ENCODE data around the gene CNNM3.

GRCh38 chr2:96772903-96773671 lies 43.0 kb upstream of the CNNM3 start:
- TF ChIP-seq, protein P1, sequence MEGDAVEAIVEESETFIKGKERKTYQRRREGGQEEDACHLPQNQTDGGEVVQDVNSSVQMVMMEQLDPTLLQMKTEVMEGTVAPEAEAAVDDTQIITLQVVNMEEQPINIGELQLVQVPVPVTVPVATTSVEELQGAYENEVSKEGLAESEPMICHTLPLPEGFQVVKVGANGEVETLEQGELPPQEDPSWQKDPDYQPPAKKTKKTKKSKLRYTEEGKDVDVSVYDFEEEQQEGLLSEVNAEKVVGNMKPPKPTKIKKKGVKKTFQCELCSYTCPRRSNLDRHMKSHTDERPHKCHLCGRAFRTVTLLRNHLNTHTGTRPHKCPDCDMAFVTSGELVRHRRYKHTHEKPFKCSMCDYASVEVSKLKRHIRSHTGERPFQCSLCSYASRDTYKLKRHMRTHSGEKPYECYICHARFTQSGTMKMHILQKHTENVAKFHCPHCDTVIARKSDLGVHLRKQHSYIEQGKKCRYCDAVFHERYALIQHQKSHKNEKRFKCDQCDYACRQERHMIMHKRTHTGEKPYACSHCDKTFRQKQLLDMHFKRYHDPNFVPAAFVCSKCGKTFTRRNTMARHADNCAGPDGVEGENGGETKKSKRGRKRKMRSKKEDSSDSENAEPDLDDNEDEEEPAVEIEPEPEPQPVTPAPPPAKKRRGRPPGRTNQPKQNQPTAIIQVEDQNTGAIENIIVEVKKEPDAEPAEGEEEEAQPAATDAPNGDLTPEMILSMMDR (conservative IDR thresholded peaks at IDR 0.05) = no peak
- TF ChIP-seq ZFX (IDR thresholded peaks at IDR 0.05) = no peak

Measured in C4-2B (cell line).